ENCODE data around the gene PRRT1. TPM values are rescaled to one million over a fixed set of nuclear protein-coding genes. Genes with fewer than 3 reads are reported as not detected.

The PRRT1 gene
- total RNA-seq, 2 experiments from 2014 or later: 0.47 to 2.4 TPM

GRCh38 chr6:32123681-32124080 is 28.1 kb downstream of the PRRT1 start:
- Histone ChIP-seq H3K9me2 (ENCODE audit: insufficient read depth, low read length) (no peaks in the 10 kb centered on the region), H3K4me2 (ENCODE audit: low read length) (no peak overlapping the region), H4K20me1 (ENCODE audit: insufficient read depth, low read length) (no peaks in the 10 kb centered on the region), H3K4me1 (ENCODE audit: insufficient read depth, low read length, poor library complexity, severe bottlenecking) (peaks cover 19% of the 10 kb centered on the region), H3K9me3 (ENCODE audit: low read length) (no peaks in the 10 kb centered on the region), H3K4me3 (ENCODE audit: low read depth, low read length, poor library complexity, severe bottlenecking) (no peak overlapping the region), H3K79me2 (ENCODE audit: insufficient read depth, low read depth, low read length) (peaks cover 19% of the 10 kb centered on the region; the same call in 1 of the 2 replicates), H2AFZ (ENCODE audit: low read length) (no peak overlapping the region), H3K27ac (ENCODE audit: low read depth, low read length, poor library complexity, severe bottlenecking) (no peak overlapping the region), H3K36me3 (ENCODE audit: insufficient read depth, low read length) (peaks cover 64% of the 10 kb centered on the region)
- TF ChIP-seq EZH2phosphoT487 (IDR thresholded peaks at IDR 0.05; ENCODE audit: borderline replicate concordance, low read depth, low read length): no peak
- TF ChIP-seq CTCF (conservative IDR thresholded peaks at IDR 0.05; ENCODE audit: low read length): no peak
- ChIA-PET POLR2A (no interaction called here), CTCF (ENCODE audit: unreplicated experiment) (no interaction called here)
- no peak for DNase-seq (ENCODE audit: low spot score)
- intact Hi-C loops (cut with micrococcal nuclease; ENCODE audit: unreplicated experiment): no loop called here
- no TSS peak for BruUV-seq (replicated peaks)

GRCh38 chr6:32120573-32121059 is 31.1 kb downstream of the PRRT1 start:
- Histone ChIP-seq H3K79me2 (ENCODE audit: insufficient read depth, low read depth, low read length) (no peaks in the 10 kb centered on the region), H3K4me2 (ENCODE audit: low read length) (no peak overlapping the region), H4K20me1 (ENCODE audit: insufficient read depth, low read length) (no peaks in the 10 kb centered on the region), H3K9me2 (ENCODE audit: insufficient read depth, low read length) (no peaks in the 10 kb centered on the region), H3K4me3 (ENCODE audit: low read depth, low read length, poor library complexity, severe bottlenecking) (no peak overlapping the region), H3K36me3 (ENCODE audit: insufficient read depth, low read length) (peaks cover 81% of the 10 kb centered on the region), H3K4me1 (ENCODE audit: insufficient read depth, low read length, poor library complexity, severe bottlenecking) (peaks cover 5% of the 10 kb centered on the region), H3K9me3 (ENCODE audit: low read length) (no peaks in the 10 kb centered on the region), H2AFZ (ENCODE audit: low read length) (no peak overlapping the region), H3K27ac (ENCODE audit: low read depth, low read length, poor library complexity, severe bottlenecking) (no peak overlapping the region)
- ChIA-PET POLR2A (no interaction called here), CTCF (ENCODE audit: unreplicated experiment) (no interaction called here)
- no TSS peak for BruUV-seq (replicated peaks)
- intact Hi-C loops (cut with micrococcal nuclease; ENCODE audit: unreplicated experiment): no loop called here
- DNase-seq (ENCODE audit: low spot score): no peak
- TF ChIP-seq EZH2phosphoT487 (IDR thresholded peaks at IDR 0.05; ENCODE audit: borderline replicate concordance, low read depth, low read length) (no peak), CTCF (conservative IDR thresholded peaks at IDR 0.05; ENCODE audit: low read length) (no peak)

- Histone ChIP-seq H3K9me2 (ENCODE audit: insufficient read depth, low read length) (no peaks in the 10 kb centered on the region), H3K79me2 (ENCODE audit: insufficient read depth, low read depth, low read length) (no peaks in the 10 kb centered on the region), H3K4me2 (ENCODE audit: low read length) (peak overlapping the region; percentile 22; the same call in 1 of the 2 replicates), H3K9me3 (ENCODE audit: low read length) (no peaks in the 10 kb centered on the region), H4K20me1 (ENCODE audit: insufficient read depth, low read length) (no peaks in the 10 kb centered on the region), H3K27ac (ENCODE audit: low read depth, low read length, poor library complexity, severe bottlenecking) (no peak overlapping the region), H3K4me3 (ENCODE audit: low read depth, low read length, poor library complexity, severe bottlenecking) (no peak overlapping the region), H3K36me3 (ENCODE audit: insufficient read depth, low read length) (peaks cover 80% of the 10 kb centered on the region), H2AFZ (ENCODE audit: low read length) (no peak overlapping the region), H3K4me1 (ENCODE audit: insufficient read depth, low read length, poor library complexity, severe bottlenecking) (peaks cover 5% of the 10 kb centered on the region)
- no TSS peak for BruUV-seq (replicated peaks)
- ChIA-PET CTCF (ENCODE audit: unreplicated experiment) (interaction anchor here (1.8 kb wide), 1 partner anchor 9 kb away, joined by 7 read pairs; the partner anchor contains the start of gene ATF6B), POLR2A (no interaction called here)
- peak; percentile 82 for DNase-seq (ENCODE audit: low spot score)
- intact Hi-C loops (cut with micrococcal nuclease; ENCODE audit: unreplicated experiment): loop anchor here (1.0 to 2.0 kb wide), 2 partner anchors 35 to 76 kb away; partner anchors contain the start of gene PPT2
- TF ChIP-seq CTCF (conservative IDR thresholded peaks at IDR 0.05; ENCODE audit: low read length): peak; percentile 90
- no peak for TF ChIP-seq EZH2phosphoT487 (IDR thresholded peaks at IDR 0.05; ENCODE audit: borderline replicate concordance, low read depth, low read length)
Observed at GRCh38 chr6:32118782-32119628, 32.7 kb downstream of the PRRT1 start.

All from OCI-LY7 (cell line).